T-helper 1 cell treated with Interleukin-12 subunit alpha and Interleukin-12 subunit beta and Interleukin-4 antibody, amounts not matched to agents 30 ng/mL and 1 ng/mL, for 36 hours (primary cell): ENCODE measurements around the gene GLB1L2. TPM values are rescaled to one million over a fixed set of nuclear protein-coding genes. Genes with fewer than 3 reads are reported as not detected.

Experiments
- intact Hi-C: fragments of 100-400 bp; cut with micrococcal nuclease; formaldehyde crosslinking; loops from one replicate; pipeline ENCODE4 v1.15.1; 2024
- total RNA-seq: library from RNA; stranded (reverse); gene quantifications from 2 replicates; pipeline ENCODE4 v1.2.3, GENCODE V29; 2022

Gene GLB1L2
- total RNA-seq, 1 donor from 2014 or later, result 3.1 TPM

DNA sequence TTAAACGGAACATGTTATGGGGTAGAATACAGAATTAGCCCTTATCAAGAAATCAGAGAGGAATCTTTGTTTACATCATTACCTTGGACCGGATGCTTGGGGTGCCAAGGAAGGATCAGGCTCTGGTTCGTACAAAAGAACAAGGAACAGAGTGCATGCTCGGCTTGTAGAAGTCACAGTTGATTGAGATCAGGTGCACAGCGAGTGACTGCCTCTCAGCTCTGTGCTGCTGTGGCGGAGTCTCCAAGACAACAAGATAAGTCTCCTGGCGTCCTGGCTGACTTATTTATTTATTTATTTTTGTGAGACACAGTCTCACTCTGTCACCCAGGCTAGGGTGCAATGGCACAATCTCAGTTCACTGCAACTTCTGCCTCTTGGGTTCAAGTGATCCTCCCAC is 31.8 kb downstream of the GLB1L2 start:
- intact Hi-C loops, result loop anchor here (10.0 kb wide), 1 partner anchor 141 kb away; no protein-coding TSS in a partner anchor

DNA sequence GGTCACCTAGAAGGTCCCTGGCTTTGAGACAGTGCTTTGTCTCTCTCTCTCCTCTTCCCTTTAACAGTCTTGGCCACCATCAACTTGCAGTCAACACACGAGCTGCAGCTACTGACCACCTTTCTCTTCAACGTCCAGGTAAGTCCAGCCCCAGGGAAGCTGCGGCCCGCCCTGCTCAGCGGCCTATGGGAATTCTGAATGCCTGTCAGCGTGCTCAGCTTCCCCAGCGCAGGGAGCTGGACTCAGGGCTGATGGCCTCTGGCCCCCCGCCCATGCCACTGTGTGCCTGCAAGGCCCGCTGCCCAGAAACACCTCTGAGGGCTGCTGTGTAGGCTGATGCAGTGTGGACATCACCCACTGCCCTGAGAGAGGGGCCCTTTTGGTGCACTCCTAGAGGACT is 32.5 kb downstream of the GLB1L2 start:
- intact Hi-C loops, result loop anchor here (10.0 kb wide), 1 partner anchor 141 kb away; no protein-coding TSS in a partner anchor

DNA sequence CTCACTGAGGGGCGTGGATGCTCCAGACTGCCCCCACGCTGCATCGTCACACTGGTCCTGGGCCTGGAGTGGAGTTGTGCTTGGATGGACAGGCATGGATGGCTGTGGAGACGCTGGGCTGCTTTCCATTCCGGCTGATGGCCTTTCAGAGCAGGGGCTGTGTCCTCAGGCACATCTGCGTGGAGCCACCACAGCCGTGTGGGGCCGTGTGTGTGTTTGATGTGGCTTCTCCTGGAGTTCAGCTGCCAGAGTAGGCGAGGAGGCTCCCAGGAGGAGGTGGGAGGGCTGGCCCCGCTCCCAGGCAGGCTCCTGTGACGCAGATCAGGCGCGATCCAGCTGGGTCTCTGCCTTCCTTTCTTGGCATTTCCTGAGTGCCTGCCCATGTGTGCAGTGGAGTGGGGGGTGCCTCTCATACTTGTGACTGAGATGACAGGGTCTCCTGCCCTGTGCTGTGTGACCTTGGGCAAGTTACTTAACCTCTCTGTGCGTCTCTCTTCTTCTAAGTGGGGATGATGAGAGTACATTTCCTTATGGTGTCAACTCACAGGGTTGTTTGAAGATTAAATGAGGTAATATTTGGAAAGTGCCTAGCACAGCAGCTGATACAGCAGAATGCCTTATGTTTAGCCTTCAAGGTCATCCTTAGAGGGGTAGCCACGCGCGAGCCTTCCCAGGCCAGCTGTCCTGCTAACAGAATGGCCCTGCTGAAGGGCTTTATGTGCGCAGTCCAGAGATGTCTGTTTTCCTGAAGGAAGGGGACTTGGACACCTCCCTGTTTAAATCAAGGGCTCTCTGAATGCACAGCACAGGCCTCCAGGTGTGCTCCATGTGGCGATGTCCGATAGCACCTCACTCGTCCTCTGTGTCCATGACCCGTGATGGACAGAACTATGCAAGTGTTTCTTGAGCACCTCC is 33.5 kb downstream of the GLB1L2 start:
- intact Hi-C loops, result loop anchor here (10.0 kb wide), 1 partner anchor 140 kb away; no protein-coding TSS in a partner anchor

GRCh38 chr11:134366254-134366653 is 34.5 kb downstream of the GLB1L2 start:
- intact Hi-C loops, result loop anchor here (10.0 kb wide), 1 partner anchor 139 kb away; no protein-coding TSS in a partner anchor

- intact Hi-C loops, result loop anchor here (10.0 kb wide), 1 partner anchor 137 kb away; no protein-coding TSS in a partner anchor
Measured at GRCh38 chr11:134367781-134368180, 36.0 kb downstream of the GLB1L2 start.

- intact Hi-C loops, result loop anchor here (10.0 kb wide), 1 partner anchor 135 kb away; no protein-coding TSS in a partner anchor
Measured at GRCh38 chr11:134369656-134370525, 38.1 kb downstream of the GLB1L2 start.

DNA sequence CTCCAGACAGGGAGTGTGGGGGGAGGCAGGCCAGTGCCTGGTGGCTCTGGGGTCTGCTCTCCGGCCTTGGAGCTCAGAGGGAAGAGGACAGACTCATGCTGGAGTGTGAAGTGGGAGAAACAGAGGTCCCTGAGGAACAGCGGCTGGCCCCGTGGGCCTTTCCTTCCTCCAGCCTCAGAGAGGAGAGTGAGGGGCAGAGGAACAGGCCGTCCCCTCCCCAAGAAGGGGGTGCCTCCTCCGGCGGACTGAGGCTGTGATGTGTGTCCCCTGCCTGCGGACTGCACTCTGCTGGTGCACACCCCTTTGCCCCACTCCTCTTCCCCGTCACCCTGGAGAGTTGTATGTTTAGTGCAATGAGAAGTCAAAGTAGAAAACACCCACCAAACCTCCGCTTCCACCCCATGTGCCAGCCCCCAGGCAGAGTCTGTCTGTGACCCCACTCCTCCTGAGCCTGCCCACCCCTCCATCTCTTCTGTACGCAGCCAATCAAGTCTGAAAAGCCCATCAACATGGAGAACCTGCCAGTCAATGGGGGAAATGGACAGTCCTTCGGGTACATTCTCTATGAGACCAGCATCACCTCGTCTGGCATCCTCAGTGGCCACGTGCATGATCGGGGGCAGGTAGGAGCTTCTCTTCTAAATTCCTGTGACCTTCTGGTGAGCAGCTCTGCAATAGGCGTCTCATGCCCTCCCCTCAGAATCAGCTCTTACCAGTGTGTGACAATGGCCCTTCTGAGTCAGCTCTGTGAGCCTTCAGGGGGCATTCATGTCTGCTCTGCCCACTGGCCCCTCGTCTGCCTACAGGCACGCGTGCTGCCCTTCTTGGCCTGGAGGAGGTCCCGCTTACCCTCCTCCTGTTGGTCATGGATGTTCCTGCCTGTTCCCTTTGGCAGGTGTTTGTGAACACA is 39.0 kb downstream of the GLB1L2 start:
- intact Hi-C loops, result no loop called here

DNA sequence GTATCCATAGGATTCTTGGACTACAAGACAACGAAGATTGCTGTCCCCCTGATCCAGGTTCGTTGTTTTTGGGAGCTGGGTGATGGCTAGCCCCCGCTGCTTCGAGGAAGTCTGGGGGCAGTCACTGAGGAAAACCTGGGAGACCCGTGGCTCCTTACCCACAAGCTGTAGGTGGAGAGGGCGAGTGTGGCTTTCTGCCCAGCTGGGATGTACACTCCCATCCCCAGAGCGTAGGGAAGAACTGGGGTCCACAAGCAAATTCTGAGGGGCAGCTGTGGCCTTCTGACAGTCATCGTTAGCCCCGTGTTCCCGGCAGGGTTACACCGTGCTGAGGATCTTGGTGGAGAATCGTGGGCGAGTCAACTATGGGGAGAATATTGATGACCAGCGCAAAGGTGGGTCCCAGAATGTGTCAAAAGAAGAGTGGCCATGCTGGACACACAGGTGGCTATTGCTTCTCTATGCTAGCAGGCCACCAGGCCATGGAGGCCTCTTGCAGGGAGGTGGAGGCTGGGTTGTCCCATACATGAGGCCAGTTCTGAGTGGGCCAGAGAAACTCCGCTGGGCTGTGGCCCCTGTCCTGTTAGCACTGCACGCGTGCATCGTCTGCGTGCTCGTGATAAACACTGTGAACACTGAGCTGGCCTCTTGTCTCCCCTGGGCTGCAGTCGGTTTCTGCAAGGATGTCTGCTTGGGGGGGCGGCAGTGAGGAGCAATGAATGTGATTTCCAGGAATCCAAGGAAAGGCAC is 39.8 kb downstream of the GLB1L2 start:
- intact Hi-C loops, result no loop called here

GRCh38 chr11:134372536-134372935 is 40.7 kb downstream of the GLB1L2 start:
- intact Hi-C loops, result no loop called here

DNA sequence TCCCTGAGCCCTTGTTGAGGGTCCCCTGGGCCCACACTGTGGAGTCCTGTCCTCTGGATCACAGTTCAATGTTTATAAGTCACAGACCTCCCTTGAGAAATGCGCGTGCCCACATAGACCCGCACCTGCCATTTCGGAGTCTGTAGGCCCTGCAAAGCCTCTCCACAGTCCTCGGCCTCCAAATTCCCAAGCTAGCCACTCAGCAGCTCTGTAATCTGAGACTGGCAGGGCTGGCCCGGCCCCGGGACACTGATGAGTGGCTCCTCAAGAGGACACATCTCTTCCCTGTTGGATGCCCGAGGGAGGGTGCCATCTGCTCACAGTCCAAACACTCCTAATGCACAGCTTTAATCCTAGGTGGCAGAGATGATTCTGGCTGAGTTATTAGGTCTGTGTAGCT is 41.2 kb downstream of the GLB1L2 start:
- intact Hi-C loops, result no loop called here

- intact Hi-C loops, result no loop called here
Measured at GRCh38 chr11:134373591-134374052, 41.8 kb downstream of the GLB1L2 start.

DNA sequence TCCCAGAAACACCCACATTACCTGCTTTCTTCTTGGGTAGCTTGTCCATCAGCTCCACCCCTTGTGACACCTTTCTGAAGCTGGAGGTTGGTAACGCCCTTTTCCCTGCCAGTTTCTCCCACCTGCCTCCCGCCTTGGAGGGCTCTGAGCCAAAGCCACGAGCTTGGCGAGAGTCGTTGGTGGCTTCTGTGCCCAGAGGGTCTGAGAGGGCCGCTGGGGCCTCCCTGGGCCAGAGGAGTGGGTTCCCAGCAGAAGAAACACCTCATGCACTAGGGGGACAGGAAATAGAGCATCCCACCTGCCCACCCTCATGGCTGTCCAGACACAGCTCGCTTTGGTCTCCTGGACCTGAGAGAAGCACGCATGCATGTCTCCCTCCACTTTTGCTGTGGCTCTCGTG is 42.4 kb downstream of the GLB1L2 start:
- intact Hi-C loops, result no loop called here

DNA sequence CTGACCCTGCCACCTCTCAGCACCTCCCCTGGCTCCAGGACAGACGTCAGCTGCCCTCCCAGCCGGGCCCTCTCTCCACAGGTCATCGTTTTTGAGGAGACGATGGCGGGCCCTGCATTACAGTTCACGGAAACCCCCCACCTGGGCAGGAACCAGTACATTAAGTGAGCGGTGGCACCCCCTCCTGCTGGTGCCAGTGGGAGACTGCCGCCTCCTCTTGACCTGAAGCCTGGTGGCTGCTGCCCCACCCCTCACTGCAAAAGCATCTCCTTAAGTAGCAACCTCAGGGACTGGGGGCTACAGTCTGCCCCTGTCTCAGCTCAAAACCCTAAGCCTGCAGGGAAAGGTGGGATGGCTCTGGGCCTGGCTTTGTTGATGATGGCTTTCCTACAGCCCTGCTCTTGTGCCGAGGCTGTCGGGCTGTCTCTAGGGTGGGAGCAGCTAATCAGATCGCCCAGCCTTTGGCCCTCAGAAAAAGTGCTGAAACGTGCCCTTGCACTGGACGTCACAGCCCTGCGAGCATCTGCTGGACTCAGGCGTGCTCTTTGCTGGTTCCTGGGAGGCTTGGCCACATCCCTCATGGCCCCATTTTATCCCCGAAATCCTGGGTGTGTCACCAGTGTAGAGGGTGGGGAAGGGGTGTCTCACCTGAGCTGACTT is 43.2 kb downstream of the GLB1L2 start:
- intact Hi-C loops, result no loop called here

DNA sequence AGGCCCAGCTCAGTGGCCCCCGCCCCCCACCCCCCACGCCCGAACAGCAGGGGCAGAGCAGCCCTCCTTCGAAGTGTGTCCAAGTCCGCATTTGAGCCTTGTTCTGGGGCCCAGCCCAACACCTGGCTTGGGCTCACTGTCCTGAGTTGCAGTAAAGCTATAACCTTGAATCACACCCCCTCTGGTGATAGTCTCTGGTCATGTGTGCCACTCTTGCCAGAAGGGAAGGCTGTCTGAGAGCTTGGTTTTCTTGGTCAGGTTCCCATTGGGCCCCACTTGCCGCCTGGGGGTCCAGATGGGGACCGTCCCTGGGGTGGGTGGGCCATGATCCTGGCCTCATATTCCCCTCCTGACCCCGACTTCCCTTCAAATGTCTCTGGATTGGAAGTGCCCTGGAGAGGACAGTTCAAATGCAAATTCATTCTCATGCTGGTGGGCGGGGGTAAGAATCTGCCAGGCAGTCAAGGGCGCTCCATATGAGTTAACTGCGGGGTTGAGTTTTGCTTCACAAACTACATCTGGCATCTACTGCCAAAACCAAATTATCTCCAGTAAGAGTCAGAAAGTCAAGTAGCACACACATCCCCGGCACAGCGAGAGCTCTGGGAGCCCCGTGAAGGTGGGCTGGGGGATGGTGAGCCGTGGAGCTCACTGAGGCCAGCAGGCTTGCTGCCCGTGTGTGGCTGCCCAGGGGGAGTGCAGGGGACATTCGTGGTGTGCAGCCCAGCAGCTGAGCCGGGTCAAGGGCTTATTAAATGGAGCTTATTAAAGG is 44.5 kb downstream of the GLB1L2 start:
- intact Hi-C loops, result no loop called here

GRCh38 chr11:134377876-134378275 is 46.1 kb downstream of the GLB1L2 start:
- intact Hi-C loops, result no loop called here

DNA sequence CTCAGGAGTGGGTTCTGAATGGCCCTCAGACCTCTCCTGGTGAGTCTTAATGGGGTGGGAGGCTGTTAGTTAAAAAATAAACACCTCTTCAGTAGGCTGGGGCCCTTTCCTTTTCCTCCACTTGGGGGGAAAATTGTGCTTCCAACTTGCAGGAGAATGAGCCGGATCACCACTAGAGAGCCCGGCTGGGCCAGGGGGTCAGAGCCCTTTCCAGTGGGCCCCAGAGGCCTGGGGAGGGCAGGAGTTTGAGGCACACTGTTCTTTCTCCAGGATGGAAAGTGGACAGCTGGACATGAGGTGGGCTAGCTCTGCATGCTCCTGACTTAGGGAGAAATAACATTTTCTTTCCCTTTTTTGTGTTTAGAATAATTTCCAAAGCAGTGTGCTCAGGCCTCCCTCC is 47.5 kb downstream of the GLB1L2 start:
- intact Hi-C loops, result no loop called here

DNA sequence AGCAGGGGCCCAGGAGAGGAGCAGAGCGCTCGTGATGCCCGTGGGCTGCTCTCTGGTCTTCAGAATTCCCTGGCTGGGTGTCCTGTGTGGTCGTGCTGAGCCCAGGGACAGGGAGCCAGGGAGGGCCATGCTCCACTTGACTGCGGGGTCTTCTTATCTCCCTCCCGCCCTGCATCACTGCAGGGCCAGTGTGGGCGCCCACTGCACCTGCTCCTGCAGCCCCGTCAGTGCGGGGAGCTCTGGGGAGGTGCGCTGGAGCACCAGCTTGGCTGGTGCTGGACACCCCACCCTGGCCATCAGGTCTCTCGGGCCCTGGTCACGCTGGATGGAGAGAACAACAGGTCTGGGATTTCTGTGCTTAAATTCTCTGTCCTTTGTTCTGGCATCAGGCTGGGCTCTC is 48.4 kb downstream of the GLB1L2 start:
- intact Hi-C loops, result no loop called here

- intact Hi-C loops, result no loop called here
Measured at GRCh38 chr11:134380785-134381184, 49.0 kb downstream of the GLB1L2 start.

- intact Hi-C loops, result no loop called here
Measured at GRCh38 chr11:134382257-134382656, 50.5 kb downstream of the GLB1L2 start.
